GM12878 (cell line): ENCODE results near the gene ANKRD33B. TPM values are rescaled to one million over a fixed set of nuclear protein-coding genes. Genes with fewer than 3 reads are reported as not detected.
A peak's percentile ranks its signal among the peaks of the same experiment; 100 is the strongest.
"Not testable (repeated sequence)": the region's sequence is repeated elsewhere in the genome, so short reads cannot be mapped to it uniquely, and the experiment has no call there.

ENCODE experiments used
- ATAC-seq: fragments of 200-7000 bp; cut with Tn5 transposase; 3 replicates; pipeline ENCODE4 v1.9.1; 2020; ENCODE audit warnings: mild to moderate bottlenecking, moderate library complexity
- BruUV-seq: library from RNA; stranded (reverse); fragments of 400-500 nt; replicated peaks from 2 replicates; lab custom pipeline; 2021; lab: Mats Ljungman, UMichigan
- CTCF ChIA-PET: fragments of 300-600 bp; sonication (Branson Sonifier 250); formaldehyde crosslinking; extraction: SDS; loops from one replicate; lab custom pipeline; 2021; ENCODE audit warnings: inconsistent platforms; lab: Yijun Ruan, JAX
- POLR2A ChIA-PET: fragments of 350-600 bp; formaldehyde crosslinking; extraction: SDS; loops from one replicate; lab custom pipeline; 2021; ENCODE audit warnings: inconsistent platforms; lab: Charles Lee
- RAD21 ChIA-PET: fragments of 300-600 bp; sonication (Branson Sonifier 250); formaldehyde crosslinking; loops from one replicate; lab custom pipeline; 2023; ENCODE audit warnings: antibody characterized with exemption; ENCODE audit not compliant: unreplicated experiment; lab: Charles Lee
- SMC1A ChIA-PET: fragments of 300-600 bp; sonication (Branson Sonifier 250); formaldehyde crosslinking; loops from one replicate; lab custom pipeline; 2023; ENCODE audit not compliant: unreplicated experiment, uncharacterized antibody; lab: Charles Lee
- DNase-seq: peaks from one replicate; pipeline ENCODE4 v3.0.0-alpha.2; 2011; ENCODE audit warnings: low read depth, low spot score
- FAIRE-seq: peaks from 3 replicates; lab custom pipeline; 2011; peaks lifted over from hg19 to GRCh38; lab: Jason Lieb, UNC
- H2AFZ ChIP-seq: 2 replicates; pipeline ENCODE4 v1.6.0; 2011; ENCODE audit warnings: low read depth, low read length, control low read depth; ENCODE audit not compliant: control insufficient read depth
- H3K27ac ChIP-seq: 2 replicates; pipeline ENCODE4 v1.5.1; 2011; ENCODE audit warnings: control low read depth; ENCODE audit not compliant: control insufficient read depth, insufficient read depth
- H3K27me3 ChIP-seq, 2 experiments: replicated peaks in 1 of 2; 2 replicates each; pipeline versions ENCODE4 v1.6.0 to v1.6.1; 2011; ENCODE audit warnings: low read length in 1 of 2; ENCODE audit not compliant: control insufficient read depth in 2 of 2, insufficient read depth in 2 of 2
- H3K36me3 ChIP-seq, 2 experiments: 2 replicates each; pipeline ENCODE4 v1.5.1; 2011; ENCODE audit warnings: low read length in 1 of 2; ENCODE audit not compliant: control insufficient read depth in 2 of 2, insufficient read depth in 2 of 2
- H3K4me1 ChIP-seq: 2 replicates; pipeline ENCODE4 v1.6.1; 2011; ENCODE audit warnings: mild to moderate bottlenecking, low read length, moderate library complexity, mixed read lengths; ENCODE audit not compliant: control insufficient read depth, insufficient read depth
- H3K4me2 ChIP-seq: 2 replicates; pipeline ENCODE4 v1.6.0; 2011; ENCODE audit warnings: control low read depth; ENCODE audit not compliant: control insufficient read depth, insufficient read depth
- H3K4me3 ChIP-seq: fragments of 200-600 bp; sonication (generic); 2 replicates; pipeline ENCODE4 v1.5.1; 2016
- H3K79me2 ChIP-seq: 2 replicates; pipeline ENCODE4 v1.6.0; 2011; ENCODE audit warnings: low read length; ENCODE audit not compliant: control insufficient read depth, insufficient read depth
- H3K9ac ChIP-seq: 2 replicates; pipeline ENCODE4 v1.8.0; 2011; ENCODE audit warnings: low read length, control low read depth, mixed read lengths; ENCODE audit not compliant: control insufficient read depth, insufficient read depth
- H3K9me3 ChIP-seq: replicated peaks from 3 replicates; pipeline ENCODE4 v1.5.1; 2011; ENCODE audit warnings: mild to moderate bottlenecking, low read length; ENCODE audit not compliant: control insufficient read depth, insufficient read depth
- H4K20me1 ChIP-seq: 2 replicates; pipeline ENCODE4 v1.6.0; 2011; ENCODE audit not compliant: control insufficient read depth, insufficient read depth
- HDGF ChIP-seq: fragments of 450-650 bp; IDR thresholded peaks from 2 replicates; pipeline ENCODE4 v1.6.1; 2016; ENCODE audit warnings: antibody characterized with exemption
- POLR2A ChIP-seq: IDR thresholded peaks from 2 replicates; pipeline ENCODE4 v1.6.1; 2011; ENCODE audit warnings: low read depth, mild to moderate bottlenecking, low read length
- TCF3 ChIP-seq: IDR thresholded peaks from 2 replicates; pipeline ENCODE4 v1.6.1; 2012; ENCODE audit warnings: low read depth, mild to moderate bottlenecking, low read length, borderline replicate concordance; ENCODE audit not compliant: insufficient read depth
- WGBS: methylation state at CpG from one replicate; pipeline ENCODE4 v1.1.6; 2016; ENCODE audit warnings: low lambda C conversion rate; ENCODE audit not compliant: insufficient replicate concordance, insufficient coverage; ENCODE audit errors: missing lambda C conversion rate; 5-methylcytosine and 5-hydroxymethylcytosine counted together
- in situ Hi-C: fragments of 300-500 bp; cut with MboI; formaldehyde crosslinking; loops from 9 replicates; pipeline ENCODE4 v1.14.3; 2018; ENCODE audit warnings: mixed read lengths
- intact Hi-C: fragments of 100-400 bp; cut with micrococcal nuclease; formaldehyde crosslinking; loops from one replicate; pipeline ENCODE4 v1.14.2; 2022; ENCODE audit not compliant: unreplicated experiment
- polyA plus RNA-seq, 11 experiments: library from polyadenylated mRNA; depleted of rRNA in 4 of 11; unstranded in 6 of 11; stranded (reverse) in 5 of 11; fragments of >200 nt; fragmentation: Nextera tagmentation in 4 of 11; fragmentation: Illumina TruSeq in 1 of 11; extraction: Ambion mirVana in 4 of 11; extraction: Trizol in 1 of 11; gene quantifications; 1 replicate in 1 of 11; 2 replicates in 10 of 11; pipeline versions ENCODE4 v1.2.1 to v1.2.3, GENCODE V29; 2011 to 2016; ENCODE audit warnings: inconsistent platforms in 2 of 11, missing spikeins in 2 of 11, low read depth in 1 of 11
- total RNA-seq, 4 experiments: library from RNA; depleted of rRNA in 3 of 4; stranded (reverse); fragments of >200 nt in 3 of 4; fragmentation: Illumina TruSeq in 1 of 4; extraction: Trizol in 1 of 4; gene quantifications; 2 replicates each; pipeline versions ENCODE4 v1.2.1 to v1.2.3, GENCODE V29; 2013 to 2021
- TF ChIP-seq, protein P1 (sequence below): fragments of 450-650 bp; IDR thresholded peaks from 2 replicates; pipeline ENCODE4 v1.6.1; 2017; ENCODE audit warnings: mild to moderate bottlenecking
- TF ChIP-seq, protein P2 (sequence below): fragments of 450-650 bp; formaldehyde crosslinking; IDR thresholded peaks from 2 replicates; pipeline ENCODE4 v1.4.0; 2020; ENCODE audit warnings: mild to moderate bottlenecking, moderate library complexity
- TF ChIP-seq, protein P3 (sequence below): IDR thresholded peaks from 2 replicates; pipeline ENCODE4 v1.6.1; 2011; ENCODE audit warnings: borderline replicate concordance, low read depth, mild to moderate bottlenecking, moderate library complexity, mixed read lengths, low read length; ENCODE audit not compliant: insufficient read depth; ENCODE audit errors: extremely low read length

Gene ANKRD33B
- total and polyA plus RNA-seq, 10 of the 15 experiments (the other 5 are each of a cell fraction or from before 2014, with no cell fraction given), result 4.9 to 61.6 (median 15.6) TPM

- WGBS, result 99% methylated on average over 21 of the region's 48 CpGs
- H3K79me2 ChIP-seq, result peaks cover 74% of the 10 kb centered on the region
- H3K4me2 ChIP-seq, intact Hi-C loops, H4K20me1 ChIP-seq, H3K27me3 ChIP-seq, in situ Hi-C loops, SMC1A ChIA-PET, DNase-seq, CTCF ChIA-PET, H3K27ac ChIP-seq, FAIRE-seq, ATAC-seq, BruUV-seq, H3K9ac ChIP-seq, H2AFZ ChIP-seq, H3K9me3 ChIP-seq, RAD21 ChIA-PET, POLR2A ChIA-PET, H3K4me3 ChIP-seq: not testable (repeated sequence)
- peaks cover 24 to 27% of the 10 kb centered on the region in 2 experiments for H3K36me3 ChIP-seq
- TF ChIP-seq, protein P1, sequence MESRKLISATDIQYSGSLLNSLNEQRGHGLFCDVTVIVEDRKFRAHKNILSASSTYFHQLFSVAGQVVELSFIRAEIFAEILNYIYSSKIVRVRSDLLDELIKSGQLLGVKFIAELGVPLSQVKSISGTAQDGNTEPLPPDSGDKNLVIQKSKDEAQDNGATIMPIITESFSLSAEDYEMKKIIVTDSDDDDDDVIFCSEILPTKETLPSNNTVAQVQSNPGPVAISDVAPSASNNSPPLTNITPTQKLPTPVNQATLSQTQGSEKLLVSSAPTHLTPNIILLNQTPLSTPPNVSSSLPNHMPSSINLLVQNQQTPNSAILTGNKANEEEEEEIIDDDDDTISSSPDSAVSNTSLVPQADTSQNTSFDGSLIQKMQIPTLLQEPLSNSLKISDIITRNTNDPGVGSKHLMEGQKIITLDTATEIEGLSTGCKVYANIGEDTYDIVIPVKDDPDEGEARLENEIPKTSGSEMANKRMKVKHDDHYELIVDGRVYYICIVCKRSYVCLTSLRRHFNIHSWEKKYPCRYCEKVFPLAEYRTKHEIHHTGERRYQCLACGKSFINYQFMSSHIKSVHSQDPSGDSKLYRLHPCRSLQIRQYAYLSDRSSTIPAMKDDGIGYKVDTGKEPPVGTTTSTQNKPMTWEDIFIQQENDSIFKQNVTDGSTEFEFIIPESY, result peak; percentile 68; the same call in 1 of the 2 replicates
- 0 out of 2 replicates have a peak, but pooled peaks have one; percentile 2 for TF ChIP-seq POLR2A
- TF ChIP-seq HDGF, result 0 out of 2 replicates have a peak, but pooled peaks have one; percentile 13
- H3K4me1 ChIP-seq, result peaks cover 37% of the 10 kb centered on the region
Observed at GRCh38 chr5:10638723-10639122, 74.9 kb downstream of the ANKRD33B start.

GRCh38 chr5:10639846-10640368 lies 76.0 kb downstream of the ANKRD33B start:
- in situ Hi-C loops, result no loop called here
- no peak for FAIRE-seq
- no peak overlapping the region for H2AFZ ChIP-seq
- no peak for ATAC-seq
- no peak overlapping the region for H3K9ac ChIP-seq
- H4K20me1 ChIP-seq, result no peaks in the 10 kb centered on the region
- no peak overlapping the region for H3K27ac ChIP-seq
- ChIA-PET CTCF (interaction anchor here (0.6 kb wide), 1 partner anchor 31 kb away, joined by 3 read pairs; no protein-coding TSS in a partner anchor), RAD21 (no interaction called here), SMC1A (interaction anchor here (1.6 kb wide), 1 partner anchor 12 kb away, joined by 3 read pairs; no protein-coding TSS in a partner anchor), POLR2A (no interaction called here)
- peaks cover 8% of the 10 kb centered on the region; the same call in 2 of the 3 replicates for H3K9me3 ChIP-seq
- 96% methylated on average over 31 of the region's 48 CpGs for WGBS
- H3K4me1 ChIP-seq, result peaks cover 35% of the 10 kb centered on the region
- H3K79me2 ChIP-seq, result peaks cover 75% of the 10 kb centered on the region
- no peak overlapping the region for H3K4me2 ChIP-seq
- H3K27me3 ChIP-seq, result no peaks in the 10 kb centered on the region
- BruUV-seq, result no TSS peak
- H3K4me3 ChIP-seq, result no peak overlapping the region
- DNase-seq, result no peak
- peaks cover 24 to 36% of the 10 kb centered on the region in 2 experiments for H3K36me3 ChIP-seq
- intact Hi-C loops, result no loop called here
- TF ChIP-seq HDGF (peak; percentile 25; the same call in 1 of the 2 replicates), TCF3 (0 out of 2 replicates have a peak, but pooled peaks have one; percentile 55)
- TF ChIP-seq, protein P2, sequence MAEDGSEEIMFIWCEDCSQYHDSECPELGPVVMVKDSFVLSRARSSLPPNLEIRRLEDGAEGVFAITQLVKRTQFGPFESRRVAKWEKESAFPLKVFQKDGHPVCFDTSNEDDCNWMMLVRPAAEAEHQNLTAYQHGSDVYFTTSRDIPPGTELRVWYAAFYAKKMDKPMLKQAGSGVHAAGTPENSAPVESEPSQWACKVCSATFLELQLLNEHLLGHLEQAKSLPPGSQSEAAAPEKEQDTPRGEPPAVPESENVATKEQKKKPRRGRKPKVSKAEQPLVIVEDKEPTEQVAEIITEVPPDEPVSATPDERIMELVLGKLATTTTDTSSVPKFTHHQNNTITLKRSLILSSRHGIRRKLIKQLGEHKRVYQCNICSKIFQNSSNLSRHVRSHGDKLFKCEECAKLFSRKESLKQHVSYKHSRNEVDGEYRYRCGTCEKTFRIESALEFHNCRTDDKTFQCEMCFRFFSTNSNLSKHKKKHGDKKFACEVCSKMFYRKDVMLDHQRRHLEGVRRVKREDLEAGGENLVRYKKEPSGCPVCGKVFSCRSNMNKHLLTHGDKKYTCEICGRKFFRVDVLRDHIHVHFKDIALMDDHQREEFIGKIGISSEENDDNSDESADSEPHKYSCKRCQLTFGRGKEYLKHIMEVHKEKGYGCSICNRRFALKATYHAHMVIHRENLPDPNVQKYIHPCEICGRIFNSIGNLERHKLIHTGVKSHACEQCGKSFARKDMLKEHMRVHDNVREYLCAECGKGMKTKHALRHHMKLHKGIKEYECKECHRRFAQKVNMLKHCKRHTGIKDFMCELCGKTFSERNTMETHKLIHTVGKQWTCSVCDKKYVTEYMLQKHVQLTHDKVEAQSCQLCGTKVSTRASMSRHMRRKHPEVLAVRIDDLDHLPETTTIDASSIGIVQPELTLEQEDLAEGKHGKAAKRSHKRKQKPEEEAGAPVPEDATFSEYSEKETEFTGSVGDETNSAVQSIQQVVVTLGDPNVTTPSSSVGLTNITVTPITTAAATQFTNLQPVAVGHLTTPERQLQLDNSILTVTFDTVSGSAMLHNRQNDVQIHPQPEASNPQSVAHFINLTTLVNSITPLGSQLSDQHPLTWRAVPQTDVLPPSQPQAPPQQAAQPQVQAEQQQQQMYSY (CRISPR knock-in tag), result no peak
- TF ChIP-seq, protein P3, sequence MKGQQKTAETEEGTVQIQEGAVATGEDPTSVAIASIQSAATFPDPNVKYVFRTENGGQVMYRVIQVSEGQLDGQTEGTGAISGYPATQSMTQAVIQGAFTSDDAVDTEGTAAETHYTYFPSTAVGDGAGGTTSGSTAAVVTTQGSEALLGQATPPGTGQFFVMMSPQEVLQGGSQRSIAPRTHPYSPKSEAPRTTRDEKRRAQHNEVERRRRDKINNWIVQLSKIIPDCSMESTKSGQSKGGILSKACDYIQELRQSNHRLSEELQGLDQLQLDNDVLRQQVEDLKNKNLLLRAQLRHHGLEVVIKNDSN, result no peak
- TF ChIP-seq, protein P1, result peak; percentile 96
